AG04450 (cell line): ENCODE results near the gene ATRAID. TPM values are rescaled to one million over a fixed set of nuclear protein-coding genes. Genes with fewer than 3 reads are reported as not detected.

Experiments used
- CTCF ChIA-PET: fragments of 300-600, 350-600 bp; formaldehyde crosslinking; extraction: SDS; loops from one replicate; lab custom pipeline; 2022; ENCODE audit warnings: antibody characterized with exemption, inconsistent platforms; lab: Charles Lee
- POLR2A ChIA-PET: fragments of 350-600 bp; formaldehyde crosslinking; extraction: SDS; loops from one replicate; lab custom pipeline; 2021; ENCODE audit warnings: antibody characterized with exemption, inconsistent platforms; lab: Yijun Ruan, JAX
- DNase-seq: peaks from one replicate; pipeline ENCODE4 v3.0.0-alpha.2; 2011; ENCODE audit warnings: low read depth, low spot score
- H3K27ac ChIP-seq: one replicate; pipeline ENCODE4 v1.5.1; 2012; ENCODE audit warnings: low read depth, low read length, control low read depth
- H3K27me3 ChIP-seq: one replicate; pipeline ENCODE4 v1.6.0; 2012; ENCODE audit warnings: low read length; ENCODE audit not compliant: control insufficient read depth, insufficient read depth
- H3K4me3 ChIP-seq: 2 replicates; pipeline ENCODE4 v1.5.1; 2011; ENCODE audit warnings: mild to moderate bottlenecking, low read depth, low read length, control low read depth
- H3K9me3 ChIP-seq: 2 replicates; pipeline ENCODE4 v1.5.1; 2012; ENCODE audit warnings: low read length; ENCODE audit not compliant: control insufficient read depth, insufficient read depth
- polyA plus RNA-seq: library from polyadenylated mRNA; depleted of rRNA; stranded (reverse); fragments of >200 nt; gene quantifications from 2 replicates; pipeline ENCODE4 v1.2.3, GENCODE V29; 2011
- TF ChIP-seq, protein P1 (sequence below): IDR thresholded peaks from 2 replicates; pipeline ENCODE4 v1.5.1; 2011; ENCODE audit warnings: low read depth, low read length, control low read depth, inconsistent platforms

Gene ATRAID
- polyA plus RNA-seq, 1 experiment: 219 TPM

DNA sequence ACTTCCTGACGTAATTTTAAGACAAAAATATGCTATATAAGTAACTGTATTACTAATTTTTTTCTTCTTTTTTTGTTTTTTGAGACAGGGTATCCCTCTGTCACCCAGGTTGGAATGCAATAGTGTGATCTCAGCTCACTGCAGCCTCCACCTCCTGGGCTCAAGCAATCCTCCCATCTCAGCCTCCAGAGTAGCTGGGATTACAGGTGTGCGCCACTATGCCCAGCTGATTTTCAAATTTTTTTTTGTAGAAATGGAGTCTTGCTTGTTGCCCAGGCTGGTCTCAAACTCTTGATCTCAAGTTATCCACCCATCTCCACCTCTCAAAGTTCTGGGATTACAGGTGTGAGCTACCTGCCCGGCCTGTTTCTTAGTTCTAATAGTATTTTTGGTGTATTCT lies 33.4 kb upstream of the ATRAID start:
- POLR2A ChIA-PET: no interaction called here
- CTCF ChIA-PET: interaction anchor here (2.5 kb wide), 1 partner anchor 8 kb away, joined by 23 read pairs; no protein-coding TSS in a partner anchor
- DNase-seq: no peak
- H3K27ac ChIP-seq: no peak overlapping the region
- H3K27me3 ChIP-seq: peaks cover 18% of the 10 kb centered on the region
- H3K9me3 ChIP-seq: no peaks in the 10 kb centered on the region
- H3K4me3 ChIP-seq: no peak overlapping the region
- TF ChIP-seq, protein P1, sequence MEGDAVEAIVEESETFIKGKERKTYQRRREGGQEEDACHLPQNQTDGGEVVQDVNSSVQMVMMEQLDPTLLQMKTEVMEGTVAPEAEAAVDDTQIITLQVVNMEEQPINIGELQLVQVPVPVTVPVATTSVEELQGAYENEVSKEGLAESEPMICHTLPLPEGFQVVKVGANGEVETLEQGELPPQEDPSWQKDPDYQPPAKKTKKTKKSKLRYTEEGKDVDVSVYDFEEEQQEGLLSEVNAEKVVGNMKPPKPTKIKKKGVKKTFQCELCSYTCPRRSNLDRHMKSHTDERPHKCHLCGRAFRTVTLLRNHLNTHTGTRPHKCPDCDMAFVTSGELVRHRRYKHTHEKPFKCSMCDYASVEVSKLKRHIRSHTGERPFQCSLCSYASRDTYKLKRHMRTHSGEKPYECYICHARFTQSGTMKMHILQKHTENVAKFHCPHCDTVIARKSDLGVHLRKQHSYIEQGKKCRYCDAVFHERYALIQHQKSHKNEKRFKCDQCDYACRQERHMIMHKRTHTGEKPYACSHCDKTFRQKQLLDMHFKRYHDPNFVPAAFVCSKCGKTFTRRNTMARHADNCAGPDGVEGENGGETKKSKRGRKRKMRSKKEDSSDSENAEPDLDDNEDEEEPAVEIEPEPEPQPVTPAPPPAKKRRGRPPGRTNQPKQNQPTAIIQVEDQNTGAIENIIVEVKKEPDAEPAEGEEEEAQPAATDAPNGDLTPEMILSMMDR: no peak

DNA sequence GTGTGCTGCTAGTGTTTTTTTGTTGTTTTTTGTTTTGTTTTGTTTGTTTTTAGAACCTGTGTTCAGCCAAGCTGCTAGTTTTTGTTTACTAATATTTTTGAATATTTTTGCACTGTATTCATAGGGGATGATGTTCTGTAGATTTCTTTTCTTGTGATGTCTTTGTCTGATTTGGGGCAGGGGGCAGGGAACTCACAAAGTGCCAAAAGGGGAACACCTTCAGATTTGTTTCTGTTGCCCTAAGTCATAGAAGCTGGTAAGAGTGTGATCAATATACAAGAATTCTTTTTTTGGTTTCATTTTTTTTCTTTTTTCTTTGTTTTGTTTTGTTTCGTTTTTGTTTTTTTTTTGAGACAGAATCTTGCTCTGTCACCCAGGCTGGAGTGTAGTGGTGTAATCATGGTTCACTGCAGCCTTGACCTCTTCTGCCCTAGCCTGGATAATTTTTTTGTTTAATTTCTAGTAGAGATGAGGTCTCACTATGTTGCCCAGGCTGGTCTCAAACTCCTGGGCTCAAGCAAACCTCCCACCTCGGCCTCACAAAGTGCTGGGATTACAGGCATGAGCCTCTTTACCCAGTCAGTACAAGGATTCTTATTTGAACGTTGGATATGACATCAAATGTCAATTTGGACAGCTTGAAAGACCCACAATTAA lies 32.4 kb upstream of the ATRAID start:
- ChIA-PET POLR2A (interaction anchor here (0.6 to 0.7 kb wide), 6 partner anchors 9 to 327 kb away, joined by 3 to 7 read pairs (median 4); no protein-coding TSS in a partner anchor), CTCF (interaction anchor here (1.0 to 2.5 kb wide), 2 partner anchors 9 to 12 kb away, joined by 3 to 23 read pairs; no protein-coding TSS in a partner anchor)
- no peak overlapping the region for H3K27ac ChIP-seq

DNA sequence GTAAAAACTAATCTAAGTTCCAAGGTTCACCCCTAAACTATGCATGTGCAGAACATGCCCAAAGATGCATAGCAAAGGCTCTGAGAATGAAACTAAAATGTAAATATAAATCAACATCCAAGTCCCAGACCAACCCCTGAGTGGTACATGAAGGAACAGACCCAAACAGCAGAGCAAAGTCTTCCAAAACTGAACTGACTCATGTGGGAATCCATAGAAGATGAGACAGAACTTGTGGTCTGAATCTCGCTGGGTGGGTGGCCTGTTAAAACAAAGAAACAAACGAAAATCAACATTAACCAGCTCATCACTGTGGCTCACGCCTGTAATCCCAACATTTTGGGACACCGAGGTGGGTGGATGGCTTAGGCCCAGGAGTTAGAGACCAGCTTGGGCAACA lies 29.5 kb upstream of the ATRAID start:
- TF ChIP-seq, protein P1: no peak
- peak; percentile 59 for DNase-seq
- ChIA-PET POLR2A (no interaction called here), CTCF (interaction anchor here (0.7 to 2.7 kb wide), 4 partner anchors 9 to 411 kb away, joined by 3 to 17 read pairs (median 9); no protein-coding TSS in a partner anchor)
- Histone ChIP-seq H3K9me3 (no peaks in the 10 kb centered on the region), H3K27ac (peak overlapping the region; percentile 79), H3K27me3 (peaks cover 9% of the 10 kb centered on the region), H3K4me3 (no peak overlapping the region)

More for the DNA sequence above, 32.4 kb upstream of the ATRAID start:
- H3K9me3 ChIP-seq: no peaks in the 10 kb centered on the region
- no peak overlapping the region for H3K4me3 ChIP-seq
- no peak for DNase-seq
- TF ChIP-seq, protein P1: no peak
- H3K27me3 ChIP-seq: peaks cover 18% of the 10 kb centered on the region

DNA sequence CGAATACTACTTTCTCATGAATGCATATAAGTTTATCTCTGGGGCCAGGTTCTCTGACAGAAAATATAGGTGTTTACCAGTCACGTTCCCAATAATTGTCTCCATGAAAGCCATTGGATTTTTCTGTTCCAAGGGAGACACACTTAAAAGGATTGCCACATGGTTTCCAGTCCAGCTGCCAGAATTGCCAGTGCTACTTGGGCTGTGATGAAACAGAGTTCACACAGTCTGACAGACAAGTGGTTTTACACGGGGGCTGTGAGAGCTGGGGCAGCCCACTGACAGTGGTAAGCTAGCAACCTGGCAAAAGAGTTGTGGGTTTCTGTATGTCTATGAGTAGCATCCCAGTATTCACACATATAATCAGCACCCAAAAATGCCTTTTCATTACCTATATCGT lies 27.7 kb upstream of the ATRAID start:
- H3K9me3 ChIP-seq: no peaks in the 10 kb centered on the region
- no peak for DNase-seq
- H3K27me3 ChIP-seq: peaks cover 2% of the 10 kb centered on the region
- POLR2A ChIA-PET: no interaction called here
- CTCF ChIA-PET: no interaction called here
- H3K4me3 ChIP-seq: no peak overlapping the region
- no peak overlapping the region for H3K27ac ChIP-seq
- TF ChIP-seq, protein P1: no peak
